GM12865 (cell line): ENCODE measurements around the gene AOX1.

Experiments used
- DNase-seq: peaks from one replicate; pipeline ENCODE4 v3.0.0; 2010; ENCODE audit warnings: low read depth
- H3K4me3 ChIP-seq: 2 replicates; pipeline ENCODE4 v1.5.1; 2011; ENCODE audit warnings: mild to moderate bottlenecking, low read depth, low read length, control low read depth
- TF ChIP-seq, protein P1 (sequence below): IDR thresholded peaks from 2 replicates; pipeline ENCODE4 v1.5.1; 2011; ENCODE audit warnings: low read length, control low read depth, low read depth, inconsistent platforms; ENCODE audit not compliant: insufficient read depth; ENCODE audit errors: missing control alignments

The AOX1 gene

GRCh38 chr2:200591308-200591707 lies 5.5 kb downstream of the AOX1 start:
- H3K4me3 ChIP-seq = no peak overlapping the region
- no peak for DNase-seq
- TF ChIP-seq, protein P1, sequence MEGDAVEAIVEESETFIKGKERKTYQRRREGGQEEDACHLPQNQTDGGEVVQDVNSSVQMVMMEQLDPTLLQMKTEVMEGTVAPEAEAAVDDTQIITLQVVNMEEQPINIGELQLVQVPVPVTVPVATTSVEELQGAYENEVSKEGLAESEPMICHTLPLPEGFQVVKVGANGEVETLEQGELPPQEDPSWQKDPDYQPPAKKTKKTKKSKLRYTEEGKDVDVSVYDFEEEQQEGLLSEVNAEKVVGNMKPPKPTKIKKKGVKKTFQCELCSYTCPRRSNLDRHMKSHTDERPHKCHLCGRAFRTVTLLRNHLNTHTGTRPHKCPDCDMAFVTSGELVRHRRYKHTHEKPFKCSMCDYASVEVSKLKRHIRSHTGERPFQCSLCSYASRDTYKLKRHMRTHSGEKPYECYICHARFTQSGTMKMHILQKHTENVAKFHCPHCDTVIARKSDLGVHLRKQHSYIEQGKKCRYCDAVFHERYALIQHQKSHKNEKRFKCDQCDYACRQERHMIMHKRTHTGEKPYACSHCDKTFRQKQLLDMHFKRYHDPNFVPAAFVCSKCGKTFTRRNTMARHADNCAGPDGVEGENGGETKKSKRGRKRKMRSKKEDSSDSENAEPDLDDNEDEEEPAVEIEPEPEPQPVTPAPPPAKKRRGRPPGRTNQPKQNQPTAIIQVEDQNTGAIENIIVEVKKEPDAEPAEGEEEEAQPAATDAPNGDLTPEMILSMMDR = no peak

DNA sequence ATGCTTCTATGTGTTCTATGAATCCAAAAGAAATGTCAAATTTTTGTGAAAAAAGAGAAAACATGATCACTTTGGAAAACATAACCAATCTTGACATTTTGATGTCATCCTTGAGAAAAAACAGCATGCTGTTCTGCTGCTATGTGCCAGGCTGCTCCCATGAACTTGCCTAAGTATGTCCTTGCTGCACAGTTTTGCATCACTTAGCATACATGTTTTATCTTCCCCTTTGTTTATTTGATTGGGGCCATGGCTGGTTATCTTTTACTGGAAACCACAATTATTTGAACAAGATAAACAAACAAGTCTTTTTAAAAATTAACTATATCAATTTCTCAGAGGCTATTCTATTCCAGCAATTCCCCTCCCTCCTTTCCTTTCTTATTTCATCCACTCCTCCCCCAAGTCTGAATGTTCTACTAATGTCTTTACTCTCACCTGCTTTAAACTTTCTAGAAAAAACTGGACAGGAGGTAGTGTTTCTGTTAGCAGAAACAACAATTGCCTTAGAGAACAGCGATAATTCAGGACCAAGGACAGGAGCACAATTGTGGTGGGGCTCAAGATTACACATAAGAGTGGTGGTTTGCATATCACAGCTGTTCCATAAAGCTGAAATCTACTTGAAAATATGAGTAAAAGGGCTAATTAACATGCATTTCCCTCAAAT lies 6.7 kb downstream of the AOX1 start:
- no peak overlapping the region for H3K4me3 ChIP-seq
- no peak for DNase-seq
- TF ChIP-seq, protein P1 = no peak

DNA sequence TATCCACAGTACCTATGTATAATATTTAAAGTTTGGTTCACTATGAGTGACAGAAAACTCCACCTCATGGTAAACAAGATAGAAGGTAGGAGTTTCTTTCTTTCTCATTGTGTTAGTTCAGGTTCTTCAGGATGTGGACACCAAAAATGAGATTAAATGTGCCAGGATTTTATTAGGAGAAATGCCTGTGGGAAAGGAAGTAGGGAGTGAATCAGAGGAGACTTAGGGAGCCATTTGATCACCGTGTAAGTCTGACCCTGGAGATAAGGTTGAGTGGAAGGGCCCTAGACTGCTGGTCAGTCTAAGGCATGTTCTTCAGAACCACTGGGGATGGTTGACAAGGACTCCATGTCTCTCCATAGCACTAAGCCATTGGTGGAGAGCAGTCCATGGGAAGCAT lies 8.1 kb downstream of the AOX1 start:
- H3K4me3 ChIP-seq = no peak overlapping the region
- DNase-seq = no peak
- TF ChIP-seq, protein P1 = no peak

DNA sequence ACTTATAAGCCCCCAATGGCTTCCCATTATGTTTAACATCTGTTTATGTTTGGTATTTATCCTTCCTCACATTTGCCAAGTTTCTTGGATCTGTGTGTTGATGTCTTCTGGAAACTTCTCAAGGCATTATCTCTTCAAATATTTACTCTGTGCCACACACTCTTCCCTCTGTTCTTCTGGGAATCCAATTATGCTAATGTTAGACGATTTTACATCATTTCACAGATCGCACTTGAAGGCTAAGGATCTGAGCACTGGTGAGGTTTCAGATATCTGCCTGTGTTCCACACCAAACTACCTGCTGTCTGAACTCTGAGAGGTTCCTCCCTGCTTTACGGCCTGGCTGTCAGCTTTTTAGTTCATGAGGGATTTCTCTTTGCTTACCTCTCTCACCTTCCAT lies 10.1 kb downstream of the AOX1 start:
- DNase-seq = no peak
- TF ChIP-seq, protein P1 = no peak
- no peak overlapping the region for H3K4me3 ChIP-seq

- H3K4me3 ChIP-seq = no peak overlapping the region
- TF ChIP-seq, protein P1 = no peak
- no peak for DNase-seq
These were observed 11.2 kb downstream of the AOX1 start for GRCh38 chr2:200596774-200597570.

DNA sequence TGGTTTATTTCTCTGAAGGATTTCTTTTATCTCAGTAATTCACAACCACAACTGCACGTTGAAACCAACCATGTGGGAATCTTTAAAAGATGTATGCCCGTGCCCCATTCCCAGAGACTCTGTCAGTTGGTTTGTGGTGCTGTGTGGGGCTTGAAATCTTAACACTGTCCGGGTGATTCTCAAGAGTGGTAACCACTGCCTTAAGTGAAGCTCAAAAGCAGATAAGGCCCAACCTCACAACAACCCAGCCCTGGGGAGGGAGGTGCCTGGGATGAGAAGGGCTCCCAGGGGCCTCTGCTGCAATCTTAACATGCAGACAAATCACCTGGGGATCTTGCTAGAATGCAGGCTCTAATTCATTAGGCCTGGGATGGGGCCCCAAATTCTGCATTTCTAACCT lies 13.4 kb downstream of the AOX1 start:
- TF ChIP-seq, protein P1 = no peak
- H3K4me3 ChIP-seq = no peak overlapping the region
- DNase-seq = no peak
